GM18505 (cell line): ENCODE measurements around the gene CAB39L.

Source experiments
- ATAC-seq: cut with Tn5 transposase; IDR thresholded peaks from one replicate; pipeline ENCODE4 v1.9.1; 2021; ENCODE audit not compliant: unreplicated experiment
- POLR2A ChIP-seq: IDR thresholded peaks from 4 replicates; pipeline ENCODE4 v1.6.1; 2011; ENCODE audit warnings: borderline replicate concordance; ENCODE audit not compliant: insufficient read depth, insufficient read length; ENCODE audit errors: extremely low read depth

Gene CAB39L

DNA sequence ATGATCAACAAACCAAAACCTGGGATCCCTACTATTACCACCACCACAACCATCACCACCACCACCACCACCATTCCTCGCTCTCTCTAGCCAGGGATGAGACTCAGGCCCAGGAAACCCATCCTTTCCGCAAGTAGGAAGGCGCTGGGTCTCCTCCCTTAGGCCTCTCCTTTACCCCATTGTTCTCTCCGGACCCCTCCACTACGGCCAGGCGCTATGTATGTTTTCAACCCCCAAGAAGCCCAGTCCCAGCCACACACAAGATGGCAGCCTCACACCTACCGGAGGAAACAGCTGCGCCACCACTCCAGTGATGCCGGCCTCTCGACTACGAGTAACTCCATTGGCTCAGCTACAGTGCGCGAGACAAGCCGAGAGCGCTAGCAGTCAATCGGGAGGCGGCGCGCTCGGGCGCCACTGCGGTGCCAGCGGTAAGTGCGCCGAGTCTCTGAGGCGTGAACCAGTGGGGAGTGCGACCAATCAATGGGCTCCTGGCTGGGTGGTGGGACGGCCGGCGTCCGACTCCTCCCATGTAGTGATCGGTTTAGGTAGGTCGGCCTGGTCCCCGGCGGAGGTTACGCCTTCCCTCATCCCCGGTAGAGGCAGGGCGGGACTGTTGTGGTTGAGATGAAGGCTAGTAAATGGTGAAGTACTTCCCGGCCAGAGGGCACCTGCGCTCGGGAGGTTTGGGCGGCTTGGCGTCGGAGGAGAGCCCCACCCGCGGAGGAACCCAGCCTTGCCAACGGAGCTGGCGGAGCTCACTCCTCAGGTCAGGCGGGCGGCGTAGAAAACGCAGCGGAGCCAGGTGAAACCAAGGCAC, at the start of gene CAB39L, which contains the start of gene SETDB2:
CAB39L (minus strand) TSS at position 361 of the 820 bp plus-strand sequence. CDS start 61,154 bp downstream, outside the sequence.
SETDB2 (plus strand) TSS at position 571 of the 820 bp plus-strand sequence. CDS start 7,620 bp downstream, outside the sequence.
- peak; percentile 93 for ATAC-seq
- peak; percentile 75 for TF ChIP-seq POLR2A

DNA sequence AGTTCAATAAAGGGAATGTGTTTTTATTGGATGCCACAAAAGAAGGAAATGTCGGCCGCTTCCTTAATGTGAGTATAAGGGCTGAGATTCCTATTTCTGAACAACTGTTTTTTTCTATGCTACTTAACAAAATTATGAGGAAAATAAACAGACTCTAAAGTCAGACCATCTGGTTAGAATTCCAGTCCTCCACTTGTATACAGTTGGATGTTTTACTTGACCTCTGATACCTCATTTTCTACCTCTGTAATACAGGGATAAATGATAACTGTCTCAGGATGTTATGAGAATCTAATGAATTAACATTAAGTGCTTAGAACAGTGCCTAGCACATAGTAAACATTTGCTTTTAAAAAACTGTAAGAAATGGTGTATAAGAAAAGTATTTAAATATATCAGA, 44.7 kb upstream of the CAB39L start:
- TF ChIP-seq POLR2A: no peak
- ATAC-seq: no peak

DNA sequence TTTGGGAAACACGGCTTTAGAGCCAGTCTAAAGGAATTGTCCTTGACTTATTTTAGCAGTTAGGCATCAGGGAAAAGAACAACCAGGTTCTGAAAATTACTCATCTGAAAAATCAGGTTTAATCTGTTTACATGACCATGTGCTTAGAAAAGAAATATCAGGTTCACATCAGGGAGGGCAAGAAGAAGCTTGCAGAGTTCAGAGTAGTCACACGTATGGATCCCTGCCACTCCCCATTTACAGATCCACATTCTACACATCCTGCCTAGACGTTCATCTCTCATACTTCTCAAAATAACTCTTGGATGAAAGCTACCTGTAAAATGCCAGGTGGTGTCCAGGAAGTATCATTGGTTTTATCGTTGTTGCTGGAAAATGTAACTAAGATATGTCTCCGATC, 37.9 kb upstream of the CAB39L start:
- no peak for TF ChIP-seq POLR2A
- no peak for ATAC-seq

DNA sequence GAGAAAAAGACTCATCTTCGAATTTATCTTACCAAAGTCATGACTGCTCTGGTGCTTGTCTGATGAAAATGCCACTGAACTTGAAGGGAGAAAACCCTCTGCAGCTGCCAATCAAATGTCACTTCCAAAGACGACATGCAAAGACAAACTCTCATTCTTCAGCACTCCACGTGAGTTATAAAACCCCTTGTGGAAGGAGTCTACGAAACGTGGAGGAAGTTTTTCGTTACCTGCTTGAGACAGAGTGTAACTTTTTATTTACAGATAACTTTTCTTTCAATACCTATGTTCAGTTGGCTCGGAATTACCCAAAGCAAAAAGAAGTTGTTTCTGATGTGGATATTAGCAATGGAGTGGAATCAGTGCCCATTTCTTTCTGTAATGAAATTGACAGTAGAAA, 32.7 kb upstream of the CAB39L start:
- TF ChIP-seq POLR2A: no peak

GRCh38 chr13:49472186-49472585, 28.3 kb upstream of the CAB39L start:
- no peak for TF ChIP-seq POLR2A
- ATAC-seq: no peak

More for the DNA sequence above, 32.7 kb upstream of the CAB39L start:
- no peak for ATAC-seq

DNA sequence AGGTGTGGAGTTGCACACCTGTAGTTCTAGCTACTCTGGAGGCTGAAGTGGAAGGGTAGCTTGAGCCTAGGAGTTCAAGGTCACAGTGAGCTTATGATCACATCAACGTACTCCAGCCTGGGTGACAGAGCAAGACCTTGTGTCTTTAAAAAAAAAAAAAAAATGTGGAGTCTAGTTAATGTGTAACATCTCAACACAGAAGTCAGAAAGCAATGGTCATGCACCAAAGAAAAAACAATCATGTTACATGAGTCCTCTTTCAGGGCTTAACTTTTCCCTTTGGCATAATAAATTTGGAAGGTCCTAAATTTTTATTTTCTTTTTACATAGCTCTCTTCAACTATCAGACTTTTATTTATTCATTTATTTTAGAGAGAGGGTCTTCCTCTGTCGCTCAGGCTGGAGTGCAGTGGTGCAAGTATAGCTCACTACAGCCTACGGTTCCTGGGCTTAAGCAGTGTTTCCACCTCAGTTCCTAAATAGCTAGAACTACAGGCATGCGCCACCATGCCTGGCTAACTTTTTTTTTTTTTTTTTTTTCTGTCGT, 22.5 kb upstream of the CAB39L start:
- no peak for ATAC-seq
- no peak for TF ChIP-seq POLR2A

GRCh38 chr13:49464621-49465325, 20.9 kb upstream of the CAB39L start:
- no peak for TF ChIP-seq POLR2A
- ATAC-seq: no peak

- TF ChIP-seq POLR2A: no peak
- ATAC-seq: no peak
Measured at GRCh38 chr13:49464085-49464484, 20.2 kb upstream of the CAB39L start.

DNA sequence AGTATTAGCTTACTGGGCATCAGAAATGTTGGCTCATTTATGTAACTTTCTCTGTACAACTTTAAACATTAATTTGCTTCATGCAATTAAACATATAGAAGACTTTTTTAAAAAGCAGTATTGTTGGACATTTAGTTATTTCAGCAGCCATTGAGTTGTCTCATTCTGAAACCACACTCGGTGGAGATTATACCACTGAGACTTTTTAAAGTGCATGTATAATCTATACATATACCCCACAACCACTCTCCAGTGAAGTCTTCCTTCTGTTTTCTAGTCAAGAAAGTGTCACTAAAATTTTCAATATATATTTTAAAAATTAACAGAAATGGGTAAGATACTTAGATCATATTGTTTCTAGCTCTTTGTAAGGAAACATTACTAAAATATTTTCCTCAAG, 15.7 kb upstream of the CAB39L start:
- ATAC-seq: no peak
- no peak for TF ChIP-seq POLR2A

- no peak for ATAC-seq
- no peak for TF ChIP-seq POLR2A
Measured at GRCh38 chr13:49457221-49457620, 13.4 kb upstream of the CAB39L start.

DNA sequence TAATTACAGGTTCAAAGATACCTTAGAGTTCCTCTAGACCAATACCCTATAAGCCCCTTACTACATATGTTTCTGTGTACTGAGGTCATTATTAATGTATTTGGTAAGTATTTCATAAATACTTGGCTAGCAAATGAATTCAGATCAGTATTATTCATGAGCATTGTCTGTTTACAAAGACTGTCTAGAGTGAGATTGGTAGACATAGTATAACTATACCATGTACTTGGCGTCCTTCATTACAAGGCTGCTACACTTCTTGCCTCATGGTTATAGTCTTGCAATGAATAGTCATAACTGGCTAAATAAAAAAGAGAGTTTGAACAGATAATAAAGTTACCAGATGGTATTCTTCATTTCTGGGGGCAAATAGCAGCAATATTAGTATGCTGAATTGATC, 12.3 kb upstream of the CAB39L start:
- TF ChIP-seq POLR2A: no peak
- ATAC-seq: no peak

DNA sequence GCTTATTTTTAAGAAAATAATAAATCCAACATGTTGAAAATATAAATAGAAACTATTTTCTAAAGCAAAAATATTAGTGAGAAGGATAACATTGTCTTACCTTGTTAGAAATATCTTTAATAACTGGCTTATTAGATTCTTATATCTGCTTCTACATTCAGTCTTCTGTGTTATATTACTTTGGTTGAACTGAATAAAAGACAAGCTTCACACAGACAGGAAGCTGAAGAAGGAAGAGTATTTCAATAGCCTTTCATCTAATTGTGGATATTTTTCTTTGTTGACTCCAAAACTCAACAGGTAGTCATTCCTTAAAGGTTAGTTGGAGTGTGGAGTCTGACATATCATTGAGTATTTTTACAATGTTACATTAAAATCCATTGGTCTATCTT, 11.1 kb upstream of the CAB39L start:
- no peak for ATAC-seq
- no peak for TF ChIP-seq POLR2A

DNA sequence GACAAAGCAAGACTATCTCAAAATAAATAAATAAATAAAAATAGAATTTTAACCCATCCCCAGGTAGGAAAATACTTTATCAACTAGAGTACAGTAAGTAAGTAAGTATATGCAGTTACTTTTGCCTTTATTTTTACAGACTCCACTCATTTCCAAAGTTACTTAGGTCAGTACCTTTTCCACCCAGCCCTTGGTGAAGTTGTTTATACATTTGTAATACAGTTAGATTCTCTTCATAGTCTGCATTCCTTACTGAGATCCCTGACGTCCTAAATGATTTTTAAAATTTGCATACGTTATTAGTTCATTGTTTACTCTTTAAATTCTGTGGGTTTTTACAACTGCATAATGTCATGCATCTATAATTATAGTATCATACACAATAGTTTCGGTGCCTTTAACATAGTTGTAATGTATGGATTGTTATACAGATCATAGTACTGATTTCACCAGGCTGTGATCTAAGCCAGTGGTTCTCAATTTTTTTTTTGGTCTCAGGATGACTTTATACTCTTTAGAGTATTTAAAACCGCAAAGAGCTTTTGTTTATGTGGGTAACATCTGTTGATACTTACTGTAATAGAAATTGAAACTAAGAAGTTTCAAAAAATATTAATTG, 10.6 kb upstream of the CAB39L start:
- ATAC-seq: peak; percentile 90
- TF ChIP-seq POLR2A: no peak
